ENCODE results near the gene SUCLG2. TPM values are rescaled to one million over a fixed set of nuclear protein-coding genes. Genes with fewer than 3 reads are reported as not detected.

SUCLG2 gene
- total and polyA plus RNA-seq, 2 donors (not counting 1 experiment from before 2014, with no cell fraction given) = 56.8 to 87.4 TPM

DNA sequence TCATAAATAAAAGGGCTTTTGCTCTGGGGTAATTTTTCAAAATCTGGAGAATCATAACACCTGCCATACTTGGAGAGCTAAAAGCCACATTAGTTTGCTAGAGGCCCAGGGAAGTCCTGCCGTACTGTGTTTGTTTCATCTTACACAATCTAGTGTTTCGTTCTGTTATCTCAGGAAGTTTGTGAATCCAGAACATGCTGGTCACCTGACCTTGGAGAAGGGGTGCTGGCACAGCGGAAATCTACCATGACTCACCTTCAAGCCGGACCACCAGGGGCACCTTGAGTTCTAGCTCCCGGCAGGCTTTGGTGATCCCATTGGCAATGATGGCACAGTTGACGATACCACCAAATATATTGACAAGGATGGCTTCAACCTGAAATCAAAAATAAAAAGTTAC lies 253.9 kb downstream of the SUCLG2 start:
- Histone ChIP-seq H2AFZ (ENCODE audit: low read length) (no peak overlapping the region), H3K4me2 (ENCODE audit: extremely low read depth, insufficient read depth, low read length) (no peak overlapping the region), H3K27ac (ENCODE audit: insufficient read depth, low read length) (no peak overlapping the region), H3K79me2 (ENCODE audit: control insufficient read depth, insufficient read depth, low read length) (no peaks in the 10 kb centered on the region), H3K27me3 (ENCODE audit: control insufficient read depth, insufficient read depth, low read length) (no peaks in the 10 kb centered on the region), H3K4me3 (replicated peaks in 1 of 4; ENCODE audit: control extremely low read depth in 1 of 4, insufficient read depth in 1 of 4, low read depth in 3 of 4, low read length in 4 of 4) (no peak overlapping the region), H3K9ac (ENCODE audit: insufficient read depth, low read length) (no peak overlapping the region), H3K9me3 (ENCODE audit: control insufficient read depth, insufficient read depth, low read depth, low read length) (no peaks in the 10 kb centered on the region), H3K4me1 (ENCODE audit: control insufficient read depth, extremely low read depth, insufficient read depth, low read length) (no peaks in the 10 kb centered on the region), H4K20me1 (ENCODE audit: control insufficient read depth, extremely low read depth, insufficient read depth, low read length) (no peaks in the 10 kb centered on the region), H3K36me3 (ENCODE audit: control insufficient read depth, insufficient read depth, low read length) (no peaks in the 10 kb centered on the region)
- TF ChIP-seq, protein P1, sequence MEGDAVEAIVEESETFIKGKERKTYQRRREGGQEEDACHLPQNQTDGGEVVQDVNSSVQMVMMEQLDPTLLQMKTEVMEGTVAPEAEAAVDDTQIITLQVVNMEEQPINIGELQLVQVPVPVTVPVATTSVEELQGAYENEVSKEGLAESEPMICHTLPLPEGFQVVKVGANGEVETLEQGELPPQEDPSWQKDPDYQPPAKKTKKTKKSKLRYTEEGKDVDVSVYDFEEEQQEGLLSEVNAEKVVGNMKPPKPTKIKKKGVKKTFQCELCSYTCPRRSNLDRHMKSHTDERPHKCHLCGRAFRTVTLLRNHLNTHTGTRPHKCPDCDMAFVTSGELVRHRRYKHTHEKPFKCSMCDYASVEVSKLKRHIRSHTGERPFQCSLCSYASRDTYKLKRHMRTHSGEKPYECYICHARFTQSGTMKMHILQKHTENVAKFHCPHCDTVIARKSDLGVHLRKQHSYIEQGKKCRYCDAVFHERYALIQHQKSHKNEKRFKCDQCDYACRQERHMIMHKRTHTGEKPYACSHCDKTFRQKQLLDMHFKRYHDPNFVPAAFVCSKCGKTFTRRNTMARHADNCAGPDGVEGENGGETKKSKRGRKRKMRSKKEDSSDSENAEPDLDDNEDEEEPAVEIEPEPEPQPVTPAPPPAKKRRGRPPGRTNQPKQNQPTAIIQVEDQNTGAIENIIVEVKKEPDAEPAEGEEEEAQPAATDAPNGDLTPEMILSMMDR (conservative IDR thresholded peaks at IDR 0.05 in 1 of 2, IDR thresholded peaks at IDR 0.05 in 1 of 2; ENCODE audit: low read depth in 1 of 2, low read length in 2 of 2) = no peak
- no peak for TF ChIP-seq EZH2 (IDR thresholded peaks at IDR 0.05; ENCODE audit: low read length, missing control alignments)
- no peak for DNase-seq (ENCODE audit: low read depth in 2 of 2)

DNA sequence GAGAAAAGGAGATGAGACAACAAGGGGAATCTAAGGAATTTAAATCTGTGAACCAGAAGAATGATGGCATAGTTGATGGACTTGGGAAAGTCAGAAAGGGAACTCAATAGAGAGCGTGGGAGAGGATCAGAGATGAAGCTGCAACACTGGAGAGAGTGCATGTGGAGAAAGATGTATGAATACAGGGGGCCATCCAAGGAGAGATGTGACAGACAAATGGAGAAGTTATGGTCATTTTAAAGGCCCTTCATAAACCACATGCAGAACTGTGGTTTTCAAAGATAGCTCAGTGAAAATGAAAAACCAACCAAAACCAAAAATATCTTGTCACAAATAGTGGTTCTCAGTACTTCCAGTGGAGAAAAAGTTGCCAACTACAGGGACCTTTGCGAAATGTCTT lies 265.2 kb downstream of the SUCLG2 start:
- Histone ChIP-seq H3K4me3 (replicated peaks in 1 of 4; ENCODE audit: control extremely low read depth in 1 of 4, insufficient read depth in 1 of 4, low read depth in 3 of 4, low read length in 4 of 4) (no peak overlapping the region), H3K27ac (ENCODE audit: insufficient read depth, low read length) (no peak overlapping the region), H3K4me1 (ENCODE audit: control insufficient read depth, extremely low read depth, insufficient read depth, low read length) (no peaks in the 10 kb centered on the region), H3K9me3 (ENCODE audit: control insufficient read depth, insufficient read depth, low read depth, low read length) (no peaks in the 10 kb centered on the region), H3K9ac (ENCODE audit: insufficient read depth, low read length) (no peak overlapping the region), H2AFZ (ENCODE audit: low read length) (no peak overlapping the region), H3K79me2 (ENCODE audit: control insufficient read depth, insufficient read depth, low read length) (no peaks in the 10 kb centered on the region), H3K36me3 (ENCODE audit: control insufficient read depth, insufficient read depth, low read length) (no peaks in the 10 kb centered on the region), H4K20me1 (ENCODE audit: control insufficient read depth, extremely low read depth, insufficient read depth, low read length) (no peaks in the 10 kb centered on the region), H3K4me2 (ENCODE audit: extremely low read depth, insufficient read depth, low read length) (no peak overlapping the region), H3K27me3 (ENCODE audit: control insufficient read depth, insufficient read depth, low read length) (no peaks in the 10 kb centered on the region)
- no peak for DNase-seq (ENCODE audit: low read depth in 2 of 2)
- TF ChIP-seq EZH2 (IDR thresholded peaks at IDR 0.05; ENCODE audit: low read length, missing control alignments) = no peak
- TF ChIP-seq, protein P1 (conservative IDR thresholded peaks at IDR 0.05 in 1 of 2, IDR thresholded peaks at IDR 0.05 in 1 of 2; ENCODE audit: low read depth in 1 of 2, low read length in 2 of 2) = no peak

DNA sequence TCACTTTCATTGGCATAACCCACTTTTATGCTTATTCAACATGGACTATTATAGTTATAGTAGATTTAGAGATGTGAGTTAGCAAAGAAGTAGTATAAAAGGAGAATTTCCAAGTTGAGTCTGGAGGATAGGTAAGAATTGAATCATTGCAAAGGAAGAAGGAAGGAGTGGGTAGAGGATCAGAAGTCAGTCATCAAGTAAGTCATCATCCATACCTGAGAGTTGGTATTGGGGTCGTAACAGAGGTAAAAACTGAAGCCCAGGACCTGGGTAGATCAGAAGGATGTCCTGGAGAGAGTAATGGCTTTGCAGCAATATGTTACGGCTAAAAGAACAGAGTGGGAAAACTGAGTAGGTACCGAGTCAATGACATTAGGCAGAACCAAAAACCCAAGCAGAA lies 265.7 kb downstream of the SUCLG2 start:
- Histone ChIP-seq H4K20me1 (ENCODE audit: control insufficient read depth, extremely low read depth, insufficient read depth, low read length) (no peaks in the 10 kb centered on the region), H3K4me1 (ENCODE audit: control insufficient read depth, extremely low read depth, insufficient read depth, low read length) (no peaks in the 10 kb centered on the region), H3K4me3 (replicated peaks in 1 of 4; ENCODE audit: control extremely low read depth in 1 of 4, insufficient read depth in 1 of 4, low read depth in 3 of 4, low read length in 4 of 4) (no peak overlapping the region), H3K9ac (ENCODE audit: insufficient read depth, low read length) (no peak overlapping the region), H3K4me2 (ENCODE audit: extremely low read depth, insufficient read depth, low read length) (no peak overlapping the region), H3K36me3 (ENCODE audit: control insufficient read depth, insufficient read depth, low read length) (no peaks in the 10 kb centered on the region), H2AFZ (ENCODE audit: low read length) (no peak overlapping the region), H3K27ac (ENCODE audit: insufficient read depth, low read length) (no peak overlapping the region), H3K9me3 (ENCODE audit: control insufficient read depth, insufficient read depth, low read depth, low read length) (no peaks in the 10 kb centered on the region), H3K79me2 (ENCODE audit: control insufficient read depth, insufficient read depth, low read length) (no peaks in the 10 kb centered on the region), H3K27me3 (ENCODE audit: control insufficient read depth, insufficient read depth, low read length) (no peaks in the 10 kb centered on the region)
- no peak for TF ChIP-seq EZH2 (IDR thresholded peaks at IDR 0.05; ENCODE audit: low read length, missing control alignments)
- TF ChIP-seq, protein P1 (conservative IDR thresholded peaks at IDR 0.05 in 1 of 2, IDR thresholded peaks at IDR 0.05 in 1 of 2; ENCODE audit: low read depth in 1 of 2, low read length in 2 of 2) = no peak
- DNase-seq (ENCODE audit: low read depth in 2 of 2) = no peak
